ENCODE measurements around the gene VRK1.
A peak's percentile ranks its signal among the peaks of the same experiment; 100 is the strongest.
"Not testable (repeated sequence)": the region's sequence is repeated elsewhere in the genome, so short reads cannot be mapped to it uniquely, and the experiment has no call there.

The VRK1 gene

DNA sequence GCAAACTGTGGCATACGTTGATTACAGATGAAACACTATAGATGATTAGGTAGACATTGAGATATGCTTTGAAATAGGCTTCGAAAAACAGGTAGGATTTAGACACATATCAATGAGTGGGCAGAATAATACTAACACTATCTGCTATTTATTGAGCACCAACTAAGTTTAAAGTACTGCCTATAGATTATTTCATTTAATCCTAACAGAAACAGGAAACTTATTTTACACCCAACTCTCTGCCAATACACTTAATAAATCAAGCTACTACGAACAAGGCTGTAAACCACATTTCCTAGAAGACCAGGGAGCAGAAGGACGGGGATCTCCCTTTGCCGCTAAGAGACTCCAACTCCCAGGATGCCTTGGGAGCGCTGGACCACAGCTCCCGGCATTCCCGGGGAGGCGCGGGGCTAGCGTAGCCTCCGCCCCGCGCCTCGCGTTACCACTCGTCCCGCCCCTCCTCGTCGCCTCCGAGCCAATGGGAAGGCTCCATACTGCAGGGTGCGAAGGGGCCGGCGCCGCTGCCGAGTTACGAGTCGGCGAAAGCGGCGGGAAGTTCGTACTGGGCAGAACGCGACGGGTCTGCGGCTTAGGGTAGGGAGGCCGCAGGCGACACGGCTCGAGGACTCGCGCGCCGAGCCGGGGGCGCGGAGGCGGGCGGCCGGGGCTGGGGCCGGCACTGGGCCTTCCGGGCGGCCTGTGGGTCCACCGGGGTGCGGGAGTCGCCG lies at the start of gene VRK1:
Gene VRK1, plus strand, starts transcription at position 532 of the 731 bp plus-strand sequence. CDS start 36,090 bp downstream, outside the sequence.
- peak; percentile 98 to 99 (median 99) for DNase-seq

GRCh38 chr14:96747608-96748007 lies 49.6 kb upstream of the VRK1 start:
- DNase-seq = no peak

GRCh38 chr14:96748362-96748761 lies 48.8 kb upstream of the VRK1 start:
- DNase-seq = peak; percentile 63 to 88 (median 88)

DNA sequence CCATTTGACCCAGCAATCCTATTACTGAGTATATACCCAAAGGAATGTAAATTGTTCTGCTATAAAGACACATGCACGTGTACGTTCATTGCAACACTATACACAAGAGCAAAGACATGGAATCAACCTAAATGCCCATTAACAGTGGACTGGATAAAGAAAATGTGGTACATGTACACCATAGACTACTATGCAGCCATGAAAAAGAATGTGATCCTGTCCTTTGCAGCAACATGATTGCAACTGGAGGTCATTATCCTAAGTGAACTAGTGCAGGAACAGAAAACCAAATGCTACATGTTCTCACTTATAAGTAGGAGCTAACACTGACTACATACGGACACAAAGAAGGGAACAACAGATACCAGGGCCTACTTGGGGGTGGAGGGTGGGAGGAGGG lies 45.7 kb upstream of the VRK1 start:
- no peak for DNase-seq

- DNase-seq = no peak
Observed at GRCh38 chr14:96752125-96752524, 45.1 kb upstream of the VRK1 start.

GRCh38 chr14:96752594-96752993 lies 44.6 kb upstream of the VRK1 start:
- no peak for DNase-seq

GRCh38 chr14:96754162-96754844 lies 42.9 kb upstream of the VRK1 start:
- DNase-seq = no peak

DNA sequence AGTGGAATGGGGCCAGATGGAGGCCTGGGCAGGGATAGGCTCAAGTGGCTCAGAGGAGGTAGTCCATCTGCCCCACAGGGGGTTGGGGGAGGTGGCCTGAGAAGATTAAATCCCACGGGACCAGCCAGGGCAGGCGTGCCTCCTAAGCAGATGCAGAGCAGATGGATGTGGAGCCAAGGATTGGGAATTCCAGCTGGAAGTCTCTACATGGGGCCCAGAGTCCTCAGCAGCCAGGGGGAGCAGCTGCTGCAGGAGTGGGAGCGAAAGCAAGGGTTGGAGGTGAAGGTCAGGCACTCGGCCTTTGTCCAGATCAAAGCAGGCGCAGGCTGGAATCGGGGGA lies 42.4 kb upstream of the VRK1 start:
- DNase-seq = peak in 2 of 3 experiments; percentile 68 to 91

DNA sequence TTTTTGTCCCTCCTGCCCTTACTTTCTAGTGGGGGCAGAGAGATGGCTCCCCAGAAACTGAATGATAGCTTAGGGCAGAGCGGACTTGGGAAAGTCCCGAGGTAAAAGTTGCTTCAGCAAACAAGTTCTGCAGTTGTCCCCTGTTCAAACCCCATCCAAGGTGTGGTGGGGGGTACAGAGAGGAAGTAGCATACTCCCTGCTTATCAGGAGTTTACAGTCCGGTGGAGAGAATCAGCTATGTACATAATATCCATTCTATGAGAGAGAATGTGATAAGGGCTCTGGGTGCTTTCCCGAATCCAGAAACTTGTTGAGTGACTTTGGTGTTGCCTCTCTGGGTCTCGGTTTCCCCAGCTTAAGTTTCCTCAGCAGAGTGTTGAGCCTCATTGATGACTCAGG lies 40.4 kb upstream of the VRK1 start:
- DNase-seq = no peak

DNA sequence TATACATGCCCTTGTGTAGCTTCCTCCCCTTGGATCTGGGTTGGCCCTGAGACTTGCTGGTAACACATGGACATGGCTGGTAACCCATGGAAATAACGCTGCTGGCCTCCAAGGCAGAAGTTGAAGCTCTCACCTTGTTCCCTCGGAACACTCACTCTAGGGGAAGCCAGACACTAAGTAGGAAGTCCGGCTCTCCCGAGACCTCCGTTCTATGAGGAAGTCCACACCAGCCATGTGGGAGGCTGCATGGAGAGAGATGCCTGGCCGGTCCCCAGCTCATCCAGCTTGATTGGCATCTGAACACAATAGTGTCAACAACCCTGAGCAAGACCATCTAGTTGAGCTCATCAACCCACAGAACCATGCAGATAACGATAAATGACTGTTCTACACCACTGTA lies 39.7 kb upstream of the VRK1 start:
- no peak for DNase-seq

DNA sequence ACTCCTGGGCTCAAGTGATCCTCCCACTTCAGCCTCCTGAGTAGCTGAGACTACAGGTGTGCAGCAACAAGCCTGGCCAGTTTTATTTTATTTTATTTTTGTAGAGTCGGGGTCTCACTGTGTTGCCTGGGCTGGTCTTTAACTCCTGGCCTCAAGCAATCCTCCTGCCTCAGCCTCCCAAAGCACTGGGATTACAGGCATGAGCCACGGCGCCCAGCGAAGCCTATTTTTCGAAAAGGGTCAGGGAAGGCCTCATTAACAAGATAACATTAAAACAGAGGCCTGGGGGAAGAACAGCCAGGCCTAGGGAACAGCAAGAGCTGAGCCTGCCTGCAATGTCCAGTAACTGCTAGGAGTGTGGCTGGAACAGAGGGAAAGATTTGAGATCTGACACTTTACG lies 36.1 kb upstream of the VRK1 start:
- no peak for DNase-seq

- peak; percentile 40 to 70 (median 67) for DNase-seq
Observed at GRCh38 chr14:96762650-96763049, 34.5 kb upstream of the VRK1 start.

DNA sequence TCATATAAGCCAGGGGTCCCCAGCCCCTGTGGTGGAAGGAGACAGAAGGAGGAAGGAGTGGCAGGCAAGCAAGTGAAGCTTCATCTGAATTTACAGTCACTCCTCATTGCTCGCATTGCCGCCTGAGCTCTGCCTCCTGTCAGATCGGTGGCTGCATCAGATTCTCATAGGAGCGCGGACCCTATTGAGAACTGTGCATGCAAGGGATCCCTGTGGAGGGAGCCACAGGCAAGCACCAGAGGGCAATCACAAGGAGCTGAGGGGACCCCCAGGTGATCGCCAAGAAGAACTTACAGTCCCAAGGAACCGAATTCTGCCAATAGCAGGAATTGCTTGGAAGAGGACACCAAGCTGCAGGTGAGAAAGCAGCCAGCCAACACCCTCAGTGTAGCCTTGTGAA lies 33.2 kb upstream of the VRK1 start:
- no peak for DNase-seq

GRCh38 chr14:96765205-96765604 lies 32.0 kb upstream of the VRK1 start:
- not testable (repeated sequence) for DNase-seq

- no peak for DNase-seq
Observed at GRCh38 chr14:96772929-96773328, 24.3 kb upstream of the VRK1 start.

- no peak for DNase-seq
Observed at GRCh38 chr14:96776791-96777190, 20.4 kb upstream of the VRK1 start.

- DNase-seq = no peak
Observed at GRCh38 chr14:96780500-96780899, 16.7 kb upstream of the VRK1 start.

GRCh38 chr14:96781371-96781770 lies 15.8 kb upstream of the VRK1 start:
- DNase-seq = no peak

GRCh38 chr14:96782436-96782835 lies 14.7 kb upstream of the VRK1 start:
- DNase-seq = no peak

GRCh38 chr14:96783043-96783914 lies 13.9 kb upstream of the VRK1 start:
- DNase-seq = no peak

- DNase-seq = no peak
Observed at GRCh38 chr14:96783915-96784224, 13.3 kb upstream of the VRK1 start.

- DNase-seq = no peak
Observed at GRCh38 chr14:96790186-96790585, 7.0 kb upstream of the VRK1 start.

DNA sequence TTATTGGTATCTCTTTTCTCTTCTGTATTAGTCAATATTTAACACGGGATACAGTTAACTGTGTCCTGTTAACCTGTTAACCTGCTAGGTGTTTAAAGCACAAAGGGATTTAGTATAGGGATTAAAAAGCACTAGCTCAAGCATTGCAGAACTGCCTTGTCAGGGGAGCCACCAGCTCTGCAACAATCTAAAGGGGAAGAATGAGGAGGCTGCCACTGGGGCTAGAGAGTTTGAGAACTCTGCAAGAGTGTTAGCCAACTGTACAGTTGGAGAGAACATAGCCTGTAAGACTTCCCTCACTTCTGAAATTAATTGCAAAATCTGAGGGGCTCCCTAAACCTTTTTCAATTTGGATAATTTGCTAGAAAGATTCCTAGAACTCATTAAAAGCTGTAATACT lies 6.5 kb upstream of the VRK1 start:
- DNase-seq = no peak

DNA sequence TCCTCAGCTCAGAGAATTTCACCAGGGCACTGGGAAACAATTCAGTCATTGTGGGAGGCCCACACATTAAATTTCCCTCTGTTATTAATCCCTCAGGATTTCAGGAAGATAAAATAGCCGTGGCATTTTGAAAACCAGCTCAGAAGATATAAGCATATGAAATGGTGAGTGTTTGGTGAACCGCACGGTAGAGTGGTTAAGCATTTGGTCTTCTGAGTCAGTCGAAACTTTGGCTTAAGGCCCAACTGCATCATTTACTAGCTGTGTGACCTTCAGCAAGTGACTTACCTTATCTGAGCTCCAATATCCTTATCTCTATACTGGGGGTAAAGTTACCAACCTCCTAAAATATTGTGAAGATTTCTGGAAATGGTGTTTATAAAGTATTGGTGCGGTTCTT lies 5.2 kb upstream of the VRK1 start:
- no peak for DNase-seq

All from NCI-H1417 (cell line).